Lower leg skin (tissue), 3 donors: ENCODE measurements around the gene DCUN1D4.

Experiments used
- CTCF ChIP-seq, 3 donors: fragments of 450-650 bp; IDR thresholded peaks; one replicate each; pipeline ENCODE4 v1.5.1; 2016; ENCODE audit warnings: antibody characterized with exemption in 3 of 3, mild to moderate bottlenecking in 3 of 3, moderate library complexity in 2 of 3
- POLR2A ChIP-seq, 2 donors: fragments of 450-650 bp; IDR thresholded peaks; one replicate each; pipeline ENCODE4 v1.6.1; 2016 to 2017; ENCODE audit warnings: antibody characterized with exemption in 2 of 2, mild to moderate bottlenecking in 1 of 2, moderate library complexity in 1 of 2

- TF ChIP-seq CTCF (IDR thresholded peaks at IDR 0.05), result no peak
- no peak for TF ChIP-seq POLR2A (IDR thresholded peaks at IDR 0.05)
Observed at GRCh38 chr4:51851937-51852290, 9.0 kb downstream of the DCUN1D4 start.
